IPS-11a (cell line): ENCODE results near the gene FAM163B.

Experiments
- H3K4me3 ChIP-seq: one replicate; pipeline ENCODE4 v1.5.1; 2013; ENCODE audit warnings: low read depth, low read length, control low read depth

The FAM163B gene

DNA sequence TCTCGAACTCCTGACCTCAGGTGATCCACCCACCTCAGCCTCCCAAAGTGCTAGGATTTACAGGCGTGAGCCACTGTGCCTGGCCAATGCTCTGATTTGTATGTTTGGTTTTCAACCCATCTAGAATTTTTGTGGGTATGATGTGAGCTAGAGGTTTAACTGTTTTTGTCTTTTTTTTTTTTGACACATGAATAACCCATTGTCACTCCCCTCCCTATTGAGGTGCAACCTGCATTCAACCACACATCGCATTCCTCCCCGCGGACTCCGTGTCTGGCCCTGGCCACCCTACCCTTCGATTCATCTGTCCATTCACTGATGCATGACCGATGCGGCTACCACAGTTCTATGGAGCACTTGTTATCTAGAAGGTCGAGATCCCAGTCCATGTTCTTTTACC lies 9.5 kb upstream of the FAM163B start:
- no peak overlapping the region for H3K4me3 ChIP-seq

DNA sequence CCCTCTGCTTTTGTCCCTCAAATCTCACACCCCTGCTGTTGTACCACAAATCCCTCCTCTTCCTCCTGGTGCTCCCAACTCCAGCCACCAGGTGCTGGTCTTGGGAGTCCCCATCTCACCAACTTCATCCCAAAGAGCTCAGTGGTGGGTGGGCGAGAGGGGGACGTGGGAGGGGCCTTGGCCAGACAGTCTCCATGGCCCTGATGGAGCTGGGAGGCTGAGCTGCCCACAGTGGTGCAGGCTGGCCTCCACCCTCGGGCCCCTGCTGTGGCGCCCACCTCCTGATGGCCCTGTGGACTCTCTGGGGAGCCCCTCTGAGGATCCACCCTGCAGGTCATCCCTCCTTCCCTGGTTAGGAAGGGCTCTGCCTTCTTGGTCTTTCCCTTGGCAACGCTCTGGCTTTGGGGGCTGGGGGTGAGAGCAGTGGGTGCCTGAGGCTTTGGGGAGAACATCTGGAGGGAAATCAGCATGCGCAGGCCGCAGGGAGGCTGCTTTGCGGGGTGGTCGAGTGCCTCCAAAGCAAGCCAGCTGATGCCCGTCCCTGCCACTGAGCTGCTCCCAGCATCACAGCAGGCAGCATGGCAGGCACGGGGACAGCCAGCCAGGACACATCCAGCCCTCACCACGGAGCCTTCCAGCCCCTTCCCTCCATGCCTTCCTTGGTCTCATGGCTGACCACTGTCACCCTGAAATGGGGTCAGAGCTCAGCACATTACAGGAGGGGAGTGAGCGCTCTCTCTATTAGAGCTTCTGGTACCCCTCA lies 7.6 kb upstream of the FAM163B start:
- no peak overlapping the region for H3K4me3 ChIP-seq

DNA sequence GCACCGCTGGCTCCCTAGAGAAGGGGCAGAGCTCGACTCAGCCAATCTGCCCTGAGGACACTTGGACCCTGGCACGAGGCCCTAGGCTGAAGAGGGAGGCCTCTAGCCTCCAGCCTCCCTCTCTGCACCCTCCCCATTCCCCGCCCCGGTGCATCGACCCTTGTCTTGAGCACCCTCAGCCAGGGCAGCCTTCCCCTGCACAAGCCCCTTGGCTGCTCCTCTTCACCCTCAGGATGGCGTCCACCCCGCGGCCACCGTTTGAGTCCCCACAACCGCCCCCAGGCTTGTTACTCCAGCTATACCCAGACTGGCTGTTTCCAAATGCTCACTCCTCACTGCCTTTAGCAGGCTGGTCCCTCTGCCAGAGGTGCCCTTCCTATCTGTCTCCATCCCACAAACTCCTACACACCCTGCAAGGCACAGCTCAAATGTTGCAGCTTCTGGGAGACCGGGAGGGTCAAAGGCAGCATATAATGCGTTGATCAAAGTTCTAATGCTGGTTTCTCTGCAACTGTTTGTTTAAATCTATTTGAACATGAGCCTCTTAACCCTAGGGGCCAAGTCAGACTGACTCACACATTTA lies 6.5 kb upstream of the FAM163B start:
- H3K4me3 ChIP-seq = no peak overlapping the region

DNA sequence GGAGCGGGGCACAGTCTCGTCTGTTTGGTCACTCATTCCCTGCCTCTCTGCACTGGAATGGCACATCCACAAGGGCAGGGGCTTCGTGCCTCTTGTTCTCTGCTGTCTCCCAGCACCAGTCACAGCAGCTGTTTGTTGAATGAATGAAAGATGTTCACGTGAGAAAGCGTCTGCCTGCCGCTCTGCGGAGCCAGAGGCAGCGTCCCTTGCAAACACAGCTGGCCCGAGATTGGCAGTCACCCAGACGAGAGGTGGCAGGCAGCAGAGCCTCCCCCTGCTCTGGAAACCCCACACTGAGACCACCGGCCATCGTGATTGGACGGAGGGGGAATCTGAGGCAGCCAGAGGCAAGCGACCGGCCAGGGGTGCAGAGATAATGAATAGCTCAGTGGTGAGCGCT lies 6.0 kb upstream of the FAM163B start:
- no peak overlapping the region for H3K4me3 ChIP-seq

DNA sequence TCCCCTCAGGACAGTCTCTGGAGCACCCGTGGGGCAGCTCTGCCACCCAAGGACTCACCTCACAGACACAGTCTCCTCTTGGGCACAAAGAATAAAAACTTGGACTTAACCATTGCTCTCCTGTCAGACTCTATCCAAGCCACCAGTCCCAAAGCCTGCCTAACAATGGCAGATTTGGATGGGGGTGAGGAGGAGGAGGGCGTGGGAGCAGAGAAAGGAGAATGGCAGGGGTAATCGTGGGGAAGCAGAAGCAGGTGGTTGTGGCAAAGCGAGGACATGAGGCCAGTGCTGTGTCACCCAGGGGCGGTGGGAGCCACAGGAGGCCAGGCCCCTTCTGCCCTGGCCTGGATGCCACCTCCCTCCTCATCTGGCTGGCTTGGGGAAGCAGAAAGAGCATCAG lies 5.5 kb upstream of the FAM163B start:
- no peak overlapping the region for H3K4me3 ChIP-seq

DNA sequence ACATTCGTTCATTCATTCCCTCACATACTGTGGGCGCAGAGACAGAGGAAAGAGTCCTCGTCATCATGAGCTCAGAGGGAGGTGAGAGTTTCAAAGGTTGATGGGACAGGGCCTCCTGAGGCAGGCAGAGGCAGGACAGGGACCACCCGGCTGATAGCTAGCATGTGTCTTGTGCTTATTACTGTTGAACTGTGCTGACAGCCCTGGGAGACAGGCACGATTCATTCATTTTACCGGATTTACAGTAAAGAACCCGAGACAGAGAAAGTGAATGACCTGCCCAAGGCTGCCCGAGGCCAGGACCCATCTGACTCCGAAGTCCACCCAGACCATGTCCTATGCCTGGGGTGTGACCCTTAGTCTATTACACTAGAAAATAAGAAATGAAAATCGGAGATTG lies 4.9 kb upstream of the FAM163B start:
- H3K4me3 ChIP-seq = no peak overlapping the region

DNA sequence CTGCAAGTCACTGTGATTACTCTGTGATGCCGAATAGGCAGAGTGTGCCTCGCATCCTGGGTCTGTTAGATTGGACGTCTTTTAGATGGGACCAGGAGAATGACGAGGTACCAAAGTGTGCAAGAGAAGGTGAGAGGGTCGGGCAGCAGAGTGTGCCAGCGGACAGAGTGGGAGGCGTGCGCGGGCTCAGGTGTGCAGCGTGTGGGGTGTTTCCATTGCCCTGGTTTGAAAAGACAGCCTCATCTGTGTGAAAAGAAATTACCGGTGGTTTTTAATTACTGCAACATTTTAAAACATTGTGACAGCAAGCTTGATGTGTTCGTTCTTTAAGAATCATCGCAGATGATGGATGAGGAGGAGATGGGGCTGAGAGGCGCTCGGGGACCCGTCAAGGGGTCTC lies 4.2 kb upstream of the FAM163B start:
- H3K4me3 ChIP-seq = no peak overlapping the region

DNA sequence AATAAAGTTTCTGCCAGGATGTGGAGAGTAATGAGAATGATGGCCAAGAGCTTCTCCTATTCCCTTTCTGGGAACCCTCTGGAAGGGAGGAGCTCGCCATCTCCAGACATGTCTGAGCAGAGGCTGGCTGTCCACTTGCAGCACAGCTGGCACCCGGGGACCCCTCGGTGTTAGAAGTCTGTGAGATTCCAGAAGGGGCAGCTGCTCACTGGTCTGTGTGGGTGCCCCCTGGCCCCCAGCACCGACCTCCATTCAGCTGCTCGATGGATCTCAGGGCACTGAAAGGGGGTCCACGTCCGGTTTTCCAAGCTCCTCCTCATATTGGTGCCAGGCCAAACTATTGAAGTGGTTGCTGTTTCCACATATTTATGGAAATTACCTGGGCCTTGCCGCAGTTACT lies 3.6 kb upstream of the FAM163B start:
- H3K4me3 ChIP-seq = no peak overlapping the region

DNA sequence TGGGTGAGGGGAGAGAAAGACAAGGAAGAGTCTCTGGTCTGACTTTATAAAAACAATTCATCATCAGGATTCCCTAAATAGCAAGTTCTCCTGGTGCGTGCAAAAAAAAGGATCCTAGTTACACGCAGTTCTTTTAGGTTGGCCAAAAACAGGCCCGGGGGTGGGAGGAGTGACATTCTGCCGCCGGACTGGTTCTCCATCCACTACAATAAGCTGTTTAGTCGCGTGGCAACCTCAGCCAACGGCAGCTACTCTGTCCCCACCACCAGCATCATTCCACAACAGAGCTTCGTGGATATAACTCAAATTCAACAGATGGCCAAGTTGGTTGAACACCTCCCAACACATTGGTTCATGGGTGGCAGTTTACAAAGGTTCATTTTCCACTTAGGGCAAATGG lies 2.9 kb upstream of the FAM163B start:
- no peak overlapping the region for H3K4me3 ChIP-seq

DNA sequence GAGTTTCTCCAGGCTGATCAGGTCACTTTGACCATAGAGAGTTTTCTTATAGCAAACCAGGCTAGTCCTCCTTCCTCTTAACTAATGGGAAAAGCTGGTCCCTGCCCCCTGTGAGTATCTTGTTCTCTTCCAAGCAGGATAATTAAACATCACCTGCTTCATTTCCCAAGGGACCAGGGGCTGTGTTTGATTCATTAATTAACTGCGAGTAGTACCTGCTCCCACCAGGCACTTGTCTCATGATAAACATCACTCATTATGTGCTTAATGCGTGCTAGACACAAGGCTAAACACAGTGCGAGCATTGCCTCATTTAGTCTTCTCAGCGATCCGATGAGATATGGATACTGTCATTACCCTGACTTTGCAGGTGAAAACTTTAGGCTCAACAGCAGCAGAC lies 1.7 kb upstream of the FAM163B start:
- no peak overlapping the region for H3K4me3 ChIP-seq

DNA sequence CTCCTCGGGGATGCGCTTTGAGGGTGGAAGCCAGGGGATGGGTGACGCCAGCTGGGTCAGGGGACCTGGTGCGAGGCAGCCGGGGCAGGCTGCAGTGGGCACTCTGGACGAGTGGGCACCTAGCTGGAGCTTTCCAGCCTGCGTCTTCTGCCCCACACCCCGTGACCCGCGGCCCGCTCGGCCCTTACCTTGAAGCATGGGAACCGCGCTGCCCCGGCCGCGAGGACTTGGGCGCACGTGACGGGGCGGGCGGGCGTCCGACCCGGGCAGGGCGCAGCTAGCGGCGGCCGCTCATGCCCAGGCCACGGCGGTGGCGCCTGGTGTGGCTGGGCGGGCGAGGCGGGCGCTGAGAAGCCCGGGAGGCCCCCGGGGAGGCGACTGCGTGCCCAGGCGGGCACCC lies 300 bp downstream of the FAM163B start:
- H3K4me3 ChIP-seq = no peak overlapping the region

DNA sequence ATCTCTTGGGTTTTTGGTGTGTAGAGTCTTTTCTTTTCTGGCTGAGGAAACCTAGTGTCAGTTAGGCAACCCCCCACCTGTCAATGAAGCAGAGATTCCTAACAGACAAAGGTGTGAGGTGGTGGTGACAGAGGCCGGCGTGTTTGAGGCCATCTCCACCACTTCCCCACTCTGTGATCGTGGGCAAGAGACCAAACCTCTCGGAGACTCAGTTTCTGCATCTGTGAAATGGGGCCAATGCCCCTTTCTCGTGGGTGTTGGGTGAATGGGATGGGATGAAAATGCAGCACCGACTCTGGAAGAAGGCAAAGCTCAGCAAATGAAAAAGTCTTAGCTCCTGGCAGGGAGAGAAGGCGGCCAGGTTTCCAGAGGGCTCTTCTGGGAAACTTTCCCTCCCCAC lies 807 bp downstream of the FAM163B start:
- no peak overlapping the region for H3K4me3 ChIP-seq

DNA sequence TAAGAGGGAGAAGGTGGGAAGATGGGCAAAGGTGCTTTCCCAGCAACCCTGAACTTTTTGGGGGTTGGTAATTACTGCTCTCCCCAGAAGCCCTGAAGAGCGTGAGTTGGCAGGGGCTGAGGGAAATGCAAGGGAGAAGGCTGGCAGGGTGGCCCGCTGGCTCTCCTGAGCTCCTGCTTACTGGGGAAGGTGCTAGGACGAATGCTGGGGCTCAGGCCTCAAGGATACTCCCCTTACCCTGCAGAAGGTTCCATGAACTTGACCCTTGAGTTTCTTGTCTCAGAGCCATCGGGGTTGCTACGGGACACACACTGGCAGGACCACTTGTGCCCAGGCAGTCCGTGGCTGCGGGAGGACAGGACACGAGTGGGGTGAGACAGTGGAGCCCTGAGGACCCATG lies 1.2 kb downstream of the FAM163B start:
- H3K4me3 ChIP-seq = no peak overlapping the region

DNA sequence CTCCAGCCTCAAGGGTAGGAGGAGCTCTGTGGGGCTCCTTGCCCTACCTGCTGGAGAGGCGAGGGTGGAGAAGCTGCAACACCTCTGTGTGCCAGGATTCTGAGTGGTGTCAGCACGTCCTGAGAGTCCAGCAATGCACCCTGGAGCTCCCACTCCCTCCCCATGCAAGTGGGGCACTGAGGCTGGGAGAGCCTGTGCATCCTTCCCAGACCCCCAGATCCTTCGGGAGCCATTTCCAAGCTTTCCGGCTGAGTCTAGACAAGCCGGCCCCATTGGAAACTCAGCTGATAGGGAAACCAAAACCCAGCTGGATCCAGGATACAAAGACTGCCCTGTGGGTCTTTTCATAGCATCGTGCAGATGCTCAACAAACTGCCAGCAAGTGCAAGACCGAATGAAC lies 1.8 kb downstream of the FAM163B start:
- H3K4me3 ChIP-seq = no peak overlapping the region

DNA sequence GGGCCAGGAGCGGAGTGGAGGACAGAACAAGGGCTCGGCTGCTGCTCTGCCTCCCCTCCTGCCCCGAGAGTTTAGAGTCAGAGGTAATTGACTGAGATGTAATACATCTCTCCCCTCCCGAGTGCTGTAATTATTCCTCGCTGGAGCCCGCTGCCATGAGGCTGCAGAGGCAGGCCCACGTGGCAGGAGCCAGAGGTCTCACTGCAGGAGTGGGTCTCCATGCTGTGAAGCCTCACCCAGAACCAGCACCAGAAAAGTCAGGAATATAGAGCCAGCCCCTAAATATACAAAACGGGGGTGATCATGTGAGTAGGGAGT lies 2.5 kb downstream of the FAM163B start:
- H3K4me3 ChIP-seq = no peak overlapping the region

DNA sequence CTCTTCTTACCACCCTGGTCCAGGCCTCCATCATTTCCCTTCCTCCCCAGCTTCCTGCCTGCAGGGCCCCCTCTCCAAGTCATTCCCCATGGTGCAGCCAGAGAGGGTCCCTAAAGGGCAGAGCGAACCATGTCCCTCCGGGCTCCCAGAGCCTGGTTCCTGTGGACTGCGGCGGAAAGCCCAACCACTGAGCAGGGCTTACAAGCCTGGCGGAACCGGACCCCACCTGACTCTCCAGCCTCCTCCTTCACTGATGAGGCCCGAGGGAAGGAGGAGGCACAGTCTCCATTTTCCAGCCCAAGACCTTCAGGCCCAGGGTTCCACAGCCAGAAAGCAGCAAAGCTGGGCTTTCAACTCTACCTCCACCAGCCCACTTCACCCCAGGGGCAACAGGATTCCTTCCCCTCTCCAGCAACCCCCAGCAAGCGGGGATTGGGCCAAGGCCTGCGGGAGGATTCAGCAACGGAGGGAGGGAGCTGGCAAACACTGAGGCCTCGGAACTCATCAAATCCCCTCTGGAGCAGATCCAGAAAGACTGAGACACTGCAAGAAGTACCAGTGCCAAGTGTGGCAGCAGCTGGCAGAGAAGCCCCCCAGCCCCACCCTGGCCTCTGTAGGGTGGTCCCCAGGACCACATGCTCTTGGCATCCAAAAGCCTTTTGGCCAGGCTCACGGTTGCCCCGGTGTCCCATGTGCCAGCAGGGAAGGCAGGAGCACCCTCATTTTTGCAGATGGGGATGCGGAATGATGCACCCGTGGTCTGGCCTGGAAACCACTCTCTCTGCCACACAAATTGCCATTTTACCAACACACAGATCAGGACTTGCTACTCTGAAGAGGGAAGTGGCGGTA lies 3.1 kb downstream of the FAM163B start:
- no peak overlapping the region for H3K4me3 ChIP-seq

DNA sequence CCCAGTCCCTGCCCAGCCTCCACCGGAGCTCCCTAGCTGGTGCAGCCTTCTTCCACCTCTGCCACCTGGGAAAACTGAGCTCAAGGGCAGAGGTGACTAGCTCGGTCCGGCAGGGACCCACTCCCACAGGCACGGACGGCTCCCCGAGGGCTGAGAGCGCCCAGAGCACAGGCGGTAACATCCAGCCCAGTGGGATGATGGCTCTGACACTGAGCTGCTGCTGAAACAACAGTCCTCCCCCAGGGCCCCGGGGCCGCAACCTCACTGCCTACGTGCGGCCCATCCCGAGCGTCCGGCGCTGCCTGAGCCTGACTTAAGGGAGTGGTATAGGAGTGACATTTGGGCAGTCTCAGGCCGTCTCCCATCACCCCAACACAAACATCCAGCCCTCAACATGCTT lies 3.7 kb downstream of the FAM163B start:
- no peak overlapping the region for H3K4me3 ChIP-seq

DNA sequence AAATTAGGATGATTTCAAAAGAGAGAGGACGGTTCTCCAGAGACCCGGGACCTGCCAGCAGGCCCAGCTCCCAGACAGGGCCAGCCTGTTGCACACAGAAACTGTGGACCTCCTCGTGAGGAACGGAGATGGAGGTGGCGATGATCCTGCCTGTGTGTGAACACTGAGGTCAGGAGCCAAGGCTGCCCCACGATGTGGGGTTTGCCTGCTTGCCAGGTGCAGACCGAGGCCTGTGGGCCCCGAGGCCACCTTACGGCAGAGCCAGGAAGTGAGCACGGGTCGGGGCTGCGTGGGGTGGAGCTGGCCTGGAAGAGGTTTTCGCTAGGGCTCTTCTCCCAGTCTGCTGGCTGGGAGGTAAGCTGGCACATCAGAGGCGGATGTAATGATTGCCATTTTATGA lies 4.3 kb downstream of the FAM163B start:
- H3K4me3 ChIP-seq = no peak overlapping the region

DNA sequence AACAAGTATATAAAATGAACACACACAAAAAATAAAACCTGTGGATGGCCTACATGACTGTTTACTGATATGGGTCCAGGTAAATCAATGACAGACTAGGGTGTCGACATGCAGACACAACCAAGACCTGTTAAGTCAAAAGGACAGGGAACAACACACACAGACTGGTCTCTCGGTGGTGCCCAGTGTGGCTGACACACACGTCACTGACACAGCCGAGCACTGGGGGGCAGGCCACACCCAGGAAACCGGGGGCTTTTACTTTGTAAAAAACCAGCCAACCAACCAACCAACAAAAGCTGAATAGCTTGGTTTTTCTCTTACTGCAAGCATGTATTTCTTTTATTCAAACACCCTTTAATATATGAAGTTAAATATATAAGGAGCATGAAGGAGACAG lies 5.0 kb downstream of the FAM163B start:
- H3K4me3 ChIP-seq = no peak overlapping the region

DNA sequence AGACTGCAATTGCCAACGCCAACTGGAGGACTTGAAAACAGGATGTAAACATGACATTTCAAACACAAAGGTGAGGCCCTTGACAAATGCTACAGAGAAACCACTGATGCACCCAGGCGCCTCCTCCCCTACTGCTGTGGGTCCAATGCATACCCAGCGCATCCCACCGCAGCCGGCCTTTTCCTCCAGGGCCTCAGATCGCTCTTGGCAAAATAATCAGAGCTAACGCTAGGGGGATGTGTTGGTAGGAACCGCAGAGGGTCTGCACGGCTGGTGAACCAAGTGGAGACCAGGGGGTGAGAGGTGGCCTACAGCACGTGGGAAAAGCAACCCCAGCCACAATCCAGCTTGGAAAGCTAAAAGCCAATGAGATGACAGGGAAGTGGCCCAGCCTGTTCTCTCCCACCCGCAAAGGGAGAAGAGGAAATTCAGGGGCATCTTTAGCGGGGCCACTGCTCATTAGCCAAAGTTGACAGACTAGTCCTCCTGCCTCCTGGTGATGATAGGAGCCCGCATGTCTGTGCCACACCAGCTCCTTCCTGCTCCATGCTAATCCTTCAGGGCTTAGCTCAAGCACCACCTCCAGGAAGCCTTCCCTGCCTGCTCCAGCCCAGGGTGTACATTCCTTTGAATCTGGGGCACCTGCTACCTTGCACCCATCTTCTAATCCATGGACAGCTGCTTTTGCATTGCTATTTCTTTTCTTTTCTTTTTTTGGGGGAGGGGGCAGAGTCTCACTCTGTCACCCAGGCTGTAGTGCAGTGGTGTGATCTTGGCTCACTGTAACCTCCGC lies 5.9 kb downstream of the FAM163B start:
- no peak overlapping the region for H3K4me3 ChIP-seq

DNA sequence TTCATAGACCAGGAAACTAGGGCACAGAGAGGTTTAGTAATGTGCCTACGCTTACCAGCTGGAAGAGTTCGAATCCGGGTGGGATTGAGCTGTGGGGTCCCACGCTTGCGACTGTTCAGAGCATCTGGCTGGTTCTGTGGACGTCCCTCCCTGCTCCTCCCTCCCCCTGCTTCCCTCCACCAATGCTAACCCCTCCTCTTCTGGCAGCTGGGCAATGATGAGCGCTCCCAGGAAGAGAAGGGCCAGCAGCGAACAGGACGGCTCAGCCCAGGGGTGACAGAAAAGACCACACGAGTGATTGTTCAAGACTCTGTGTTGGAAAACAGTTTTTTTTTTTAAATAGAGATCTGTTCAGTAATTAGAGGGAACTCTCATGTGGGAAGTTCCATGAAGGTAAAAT lies 6.9 kb downstream of the FAM163B start:
- H3K4me3 ChIP-seq = no peak overlapping the region

DNA sequence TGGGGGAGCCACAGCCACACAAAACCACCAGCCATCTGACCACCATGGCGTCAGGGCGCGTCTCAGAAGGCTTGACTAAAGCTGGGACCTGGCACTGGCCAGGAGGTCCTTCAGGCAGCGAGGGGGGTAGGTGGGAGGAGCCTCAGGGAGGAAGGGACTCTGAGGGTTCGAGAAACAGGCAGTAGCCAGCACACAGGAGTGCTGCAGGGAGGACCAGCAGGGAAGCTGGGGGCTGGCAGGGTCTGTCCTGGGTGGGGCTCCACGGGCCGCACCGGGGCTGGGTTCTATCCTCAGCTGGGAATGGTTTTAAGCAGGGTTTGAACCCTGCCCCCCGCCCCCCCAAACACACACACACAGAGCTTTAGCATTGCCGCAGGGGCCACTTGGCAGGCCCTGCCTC lies 7.4 kb downstream of the FAM163B start:
- no peak overlapping the region for H3K4me3 ChIP-seq
